HG03045 (cell line): ENCODE results near the gene MBLAC1.

Experiments
- ATAC-seq: cut with Tn5 transposase; IDR thresholded peaks from one replicate; pipeline ENCODE4 v1.9.1; 2021; ENCODE audit warnings: mild to moderate bottlenecking, moderate library complexity; ENCODE audit not compliant: unreplicated experiment

The MBLAC1 gene

DNA sequence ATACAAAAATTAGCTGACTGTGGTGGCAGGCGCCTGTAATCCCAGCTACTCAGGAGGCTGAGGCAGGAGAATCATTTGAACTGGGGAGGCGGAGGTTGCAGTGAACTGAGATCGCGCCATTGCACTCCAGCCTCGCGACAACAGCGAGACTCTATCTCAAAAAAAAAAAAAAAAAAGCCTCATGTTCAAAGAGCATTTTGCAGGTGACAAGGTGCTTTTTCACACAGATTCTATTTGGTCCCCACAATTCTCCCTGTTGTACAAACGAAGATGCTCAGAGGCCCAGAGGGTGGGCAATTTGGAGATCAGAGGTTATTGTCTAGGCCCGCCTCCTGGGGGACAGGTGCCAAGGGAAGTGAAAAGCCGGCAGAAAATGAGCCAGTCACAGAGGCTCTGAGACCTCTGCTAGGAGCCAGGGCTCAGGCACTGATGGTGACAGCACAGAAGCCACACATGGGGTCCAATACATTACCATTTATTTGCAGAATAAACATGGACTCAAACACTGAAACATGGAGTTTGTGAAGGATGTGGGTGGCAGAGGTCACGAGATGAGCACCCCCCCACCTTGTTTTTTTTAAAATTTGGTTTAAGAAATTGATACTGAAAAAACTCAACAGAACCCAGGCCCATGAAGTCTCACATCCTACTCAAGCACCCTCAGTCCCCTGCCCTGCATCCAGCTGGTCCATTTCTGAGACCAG, 42.5 kb downstream of the MBLAC1 start:
- ATAC-seq = no peak

DNA sequence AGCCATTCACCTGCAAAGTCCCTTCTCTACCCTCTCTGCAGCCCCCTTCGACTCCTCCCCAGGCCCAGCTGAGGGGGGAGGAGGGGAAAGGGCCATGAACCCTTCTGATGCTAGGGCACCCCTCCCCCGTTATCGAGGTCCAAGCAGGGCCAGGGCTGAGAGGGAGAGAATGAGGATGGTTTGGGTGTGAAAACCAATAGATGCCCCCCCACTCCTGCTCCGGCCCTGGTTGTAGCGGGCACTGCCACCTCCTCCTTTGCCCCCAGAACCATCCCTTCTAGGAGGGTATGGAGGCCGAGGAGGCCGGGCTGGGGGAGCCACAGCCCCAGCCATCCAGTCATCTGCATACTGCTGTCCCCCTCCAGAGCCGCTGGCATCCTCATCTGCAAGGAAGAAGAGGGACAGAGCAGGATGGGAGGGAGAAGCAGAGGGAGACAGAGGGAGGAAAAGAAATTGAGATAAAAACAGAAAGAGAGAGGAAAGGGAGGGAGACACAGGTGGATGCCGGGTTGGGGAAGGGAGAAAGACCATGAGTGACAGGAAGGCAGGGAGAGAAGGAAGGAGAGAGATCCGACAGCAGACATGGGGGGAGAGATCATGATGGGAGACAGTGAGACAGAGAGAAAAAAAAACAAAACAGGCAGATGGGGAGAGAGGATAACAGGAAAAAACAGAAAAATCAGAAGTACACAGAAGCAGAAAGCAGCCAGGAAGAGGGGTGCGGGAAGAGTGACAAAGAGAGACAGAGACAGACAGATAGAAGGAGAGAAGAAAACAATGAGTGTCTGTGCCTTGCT, 43.5 kb downstream of the MBLAC1 start:
- ATAC-seq = no peak

DNA sequence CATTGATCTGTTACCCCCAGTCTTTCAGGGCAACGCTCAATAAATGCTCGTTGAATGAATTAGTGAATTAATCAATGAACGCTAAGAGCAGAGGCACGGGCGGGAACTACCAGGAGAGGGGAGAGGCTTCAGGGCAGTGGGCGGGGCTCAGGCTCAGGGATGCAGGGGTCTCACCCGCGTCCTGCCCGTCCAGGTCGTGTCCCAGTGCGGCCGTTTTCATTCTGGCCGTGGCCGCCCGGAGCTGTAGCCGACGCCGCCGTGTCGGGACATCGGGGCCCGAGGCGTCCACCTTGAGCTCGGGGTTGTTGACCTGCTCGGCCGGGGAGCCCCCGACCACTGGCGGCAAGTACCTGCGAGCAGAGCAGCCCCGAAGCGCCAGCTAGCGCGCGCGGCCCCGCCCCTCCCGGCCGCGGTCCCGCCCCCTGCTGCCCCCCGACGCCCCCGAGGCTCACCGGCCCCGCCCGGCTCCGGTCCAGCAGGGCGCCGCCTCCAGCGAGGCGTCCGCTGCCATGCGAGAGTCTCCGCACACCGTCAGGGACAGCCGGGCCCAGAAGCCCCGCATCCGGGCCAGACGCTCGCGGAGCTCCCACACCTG, 44.4 kb downstream of the MBLAC1 start:
- no peak for ATAC-seq

DNA sequence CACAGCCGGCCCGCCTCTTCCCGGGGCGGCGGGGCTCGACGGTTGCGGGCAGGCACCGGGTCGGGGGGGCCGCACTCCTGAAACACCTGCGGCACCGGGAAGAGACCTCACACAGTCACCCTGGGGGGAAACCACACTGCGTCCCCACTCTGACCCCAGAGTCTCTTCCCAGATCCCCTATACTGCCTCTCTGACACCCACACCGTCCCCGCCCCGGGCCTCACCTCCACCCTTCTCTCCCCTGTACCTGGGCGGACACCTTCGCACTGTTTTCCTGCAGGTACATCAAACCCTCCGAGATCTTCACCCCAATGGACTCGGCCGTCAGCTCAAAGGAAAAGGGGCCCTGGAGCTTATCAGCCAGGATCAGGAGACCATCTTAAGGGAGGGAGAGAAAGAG, 45.1 kb downstream of the MBLAC1 start:
- no peak for ATAC-seq

DNA sequence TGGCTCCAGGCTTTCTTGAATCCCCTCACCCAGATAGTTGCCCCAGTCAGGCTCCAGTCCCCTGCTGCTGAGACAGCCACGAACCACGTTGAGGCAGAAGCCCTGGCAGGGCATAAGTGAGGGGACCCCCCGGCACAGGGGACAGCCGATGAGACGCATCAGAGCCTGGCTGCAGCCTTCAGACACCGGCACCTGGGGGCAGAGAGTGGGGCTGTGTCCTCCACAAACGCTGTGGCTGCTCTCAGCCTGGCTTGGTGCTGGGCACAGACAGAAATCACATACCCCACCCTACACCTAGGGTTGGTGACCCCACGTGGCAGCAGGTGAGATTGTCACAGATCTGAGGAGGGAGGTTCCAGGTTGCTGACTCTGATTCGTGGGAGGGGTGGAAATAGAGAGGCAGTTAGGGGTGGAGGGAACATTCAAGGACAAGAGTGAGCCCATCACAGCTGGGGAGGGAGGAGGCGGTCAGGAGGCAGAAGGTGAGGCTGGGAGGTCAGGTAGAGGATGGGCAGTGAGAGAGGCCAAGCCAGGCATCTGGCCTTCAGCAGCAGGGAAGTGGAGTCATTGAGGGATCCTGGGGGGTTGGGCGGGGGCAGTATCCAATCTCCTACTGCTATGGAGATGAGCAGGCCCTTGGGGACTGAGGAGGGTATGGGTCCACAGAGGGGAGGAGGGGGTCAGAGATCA, 47.2 kb downstream of the MBLAC1 start:
- no peak for ATAC-seq

DNA sequence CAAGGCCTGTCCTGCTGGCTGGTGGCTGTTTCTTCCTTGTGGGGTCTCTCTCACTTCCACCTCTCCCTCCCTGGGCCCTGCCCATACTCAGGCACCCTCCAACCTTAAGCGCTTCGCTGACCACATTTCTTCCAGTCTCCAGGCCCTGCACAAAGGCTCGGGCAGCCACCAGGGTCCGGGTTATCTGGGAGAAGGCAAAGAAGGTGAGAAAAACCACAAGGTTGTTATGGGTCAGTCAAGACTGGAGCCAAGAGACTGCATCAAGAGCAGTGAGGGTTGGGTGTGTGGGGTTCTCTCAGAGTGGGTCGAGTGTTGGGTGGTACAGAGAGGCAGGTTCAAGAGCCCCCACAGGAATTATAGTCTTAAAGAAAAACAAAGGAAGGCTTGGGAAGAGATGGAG, 47.8 kb downstream of the MBLAC1 start:
- no peak for ATAC-seq

DNA sequence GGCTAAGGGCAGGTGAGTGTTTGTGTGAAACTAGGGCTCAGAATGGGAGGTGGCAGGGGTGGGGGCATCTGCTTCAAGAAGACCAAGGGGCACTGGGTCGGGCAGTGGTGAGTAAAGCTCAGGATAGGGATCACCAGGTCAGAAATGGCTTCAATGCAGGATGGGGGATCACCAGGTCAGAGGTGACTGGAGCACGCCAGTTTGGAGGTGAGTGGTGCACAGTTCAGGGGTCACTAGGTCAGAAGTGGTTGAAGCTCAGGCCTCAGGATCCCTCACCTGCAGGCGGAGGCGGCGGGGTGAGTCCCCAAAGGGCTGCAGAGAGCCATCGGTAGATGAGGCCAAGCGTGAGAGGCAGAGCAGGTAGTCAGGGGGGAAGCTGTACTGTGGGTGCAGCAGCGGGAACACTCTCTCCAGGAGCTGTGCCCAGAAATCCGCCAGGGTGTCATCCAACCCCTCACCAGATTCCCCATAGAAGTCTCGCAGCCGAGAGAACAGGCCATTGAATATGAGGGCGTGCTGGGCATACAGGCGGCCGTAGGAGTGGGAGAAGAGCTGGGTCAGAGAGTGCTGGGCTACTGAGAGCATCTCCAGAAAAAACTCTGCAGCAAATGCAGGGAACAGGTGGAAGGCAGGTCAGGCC, 48.6 kb downstream of the MBLAC1 start:
- no peak for ATAC-seq

DNA sequence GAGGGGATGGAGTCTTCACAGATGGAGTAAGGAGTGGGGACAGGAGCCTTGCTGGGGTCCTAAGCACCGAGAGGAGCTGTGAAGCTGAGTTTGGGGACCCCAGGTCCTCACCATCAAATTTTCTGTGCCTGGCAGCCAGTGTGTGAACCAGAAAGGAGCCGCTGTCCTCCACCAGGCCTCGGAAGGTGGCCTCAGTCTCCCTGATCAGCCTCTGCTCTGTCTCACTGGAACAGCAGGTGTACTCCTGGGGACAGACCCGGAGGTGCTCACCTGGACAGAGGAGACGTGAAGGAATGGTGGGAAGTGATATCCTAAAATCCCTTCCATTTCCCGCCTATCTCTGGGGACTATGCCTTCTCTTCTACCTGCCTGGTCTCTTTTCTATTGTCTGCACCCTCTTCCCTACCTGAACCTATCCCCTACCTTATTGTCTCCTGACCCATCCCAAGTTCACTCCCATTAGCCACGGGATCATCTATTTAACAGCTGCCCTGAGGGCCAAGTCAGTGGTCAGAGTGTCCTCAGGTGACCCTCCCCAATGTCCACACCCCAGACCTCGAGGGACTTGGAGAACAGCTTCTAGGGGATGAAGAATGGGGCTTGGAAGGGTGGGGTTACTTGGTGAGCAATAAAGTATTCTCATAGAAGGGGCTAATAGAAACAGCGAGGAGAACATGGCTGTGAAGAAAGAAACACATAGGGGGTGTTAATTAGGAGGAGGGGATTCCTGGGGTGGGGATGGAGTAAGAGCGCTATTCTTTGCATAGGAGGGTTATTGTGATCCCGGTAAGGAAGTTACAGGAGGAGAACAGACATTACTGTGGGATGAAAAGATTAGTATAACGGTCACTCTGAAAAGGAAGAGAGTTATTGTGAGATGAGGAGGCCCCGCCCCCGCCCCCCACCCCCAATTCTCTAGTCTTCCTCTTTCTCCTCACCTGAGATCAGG, 49.6 kb downstream of the MBLAC1 start:
- ATAC-seq = no peak

DNA sequence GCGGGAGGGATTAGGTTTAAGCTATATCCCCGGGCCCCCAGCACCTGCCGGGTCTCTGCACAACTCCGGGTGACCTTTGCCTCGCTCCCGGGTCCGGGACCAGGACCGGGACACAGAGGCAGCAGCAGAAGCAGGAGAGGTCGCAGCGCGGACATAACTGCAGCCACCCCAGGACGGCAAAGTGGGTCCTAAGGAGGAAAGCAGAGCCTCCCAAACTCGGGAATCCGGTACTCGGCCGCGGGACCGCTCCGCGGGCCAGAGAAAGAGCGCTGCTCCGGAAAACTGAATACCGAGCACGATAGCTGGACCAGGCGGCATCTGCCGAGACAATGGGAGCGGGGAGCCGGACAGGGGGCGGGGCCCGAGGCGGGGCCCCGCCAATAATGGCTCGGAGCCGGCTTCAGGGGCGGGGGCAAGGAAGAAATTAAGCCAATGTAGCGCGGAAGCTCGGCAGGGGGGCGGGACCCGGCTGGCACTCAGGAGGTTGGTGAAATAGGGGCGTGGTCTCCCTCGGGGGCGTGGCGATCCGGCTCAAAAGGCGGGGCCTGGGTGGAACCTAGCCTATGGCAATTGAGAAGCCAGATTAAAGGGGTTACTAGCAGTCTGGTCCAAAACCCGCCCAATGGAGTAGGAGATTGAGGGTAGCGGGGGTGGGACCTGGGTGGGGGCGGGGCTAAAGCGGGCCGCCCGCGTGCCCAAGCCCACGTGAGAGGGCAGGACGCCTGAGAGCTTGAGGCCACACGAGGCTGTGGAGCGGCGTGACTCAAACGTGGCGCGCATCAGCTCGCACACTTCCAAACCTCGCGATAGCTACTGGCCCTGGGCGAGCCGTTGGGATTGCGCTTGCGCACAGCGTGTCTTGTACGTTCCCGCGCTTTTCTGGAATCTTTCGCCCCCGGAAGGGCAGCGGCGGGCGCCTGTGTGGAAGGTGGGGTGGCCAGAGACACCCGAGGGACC, 50.6 kb downstream of the MBLAC1 start, which contains the start of the genes GPC2 and STAG3:
TSS of gene GPC2 (minus strand) at position 337 of the 957 bp plus-strand sequence. CDS start at position 155, 182 bp downstream.
TSS of gene STAG3 (plus strand) at position 874 of the 957 bp plus-strand sequence. CDS start 2,639 bp downstream, outside the sequence.
- peak; percentile 90 for ATAC-seq
